Fibroblast of villous mesenchyme (primary cell): ENCODE results near the gene ST6GALNAC1. TPM values are rescaled to one million over a fixed set of nuclear protein-coding genes. Genes with fewer than 3 reads are reported as not detected.
A peak's percentile ranks its signal among the peaks of the same experiment; 100 is the strongest.

ENCODE experiments used
- DNase-seq: peaks from one replicate; pipeline ENCODE4 v3.0.0-alpha.2; 2010; ENCODE audit warnings: low read depth
- H3K4me3 ChIP-seq: 2 replicates; pipeline ENCODE4 v1.5.1; 2011; ENCODE audit warnings: low read depth, mild to moderate bottlenecking, low read length
- total RNA-seq: library from RNA; depleted of rRNA; stranded (reverse); fragments of >200 nt; gene quantifications from 2 replicates; pipeline ENCODE4 v1.2.3, GENCODE V29; 2012
- TF ChIP-seq, protein P1 (sequence below): IDR thresholded peaks from 2 replicates; pipeline ENCODE4 v1.5.1; 2012; ENCODE audit warnings: low read depth, mild to moderate bottlenecking, low read length; ENCODE audit not compliant: insufficient read depth

The ST6GALNAC1 gene
- total RNA-seq, 1 donor, result not detected

DNA sequence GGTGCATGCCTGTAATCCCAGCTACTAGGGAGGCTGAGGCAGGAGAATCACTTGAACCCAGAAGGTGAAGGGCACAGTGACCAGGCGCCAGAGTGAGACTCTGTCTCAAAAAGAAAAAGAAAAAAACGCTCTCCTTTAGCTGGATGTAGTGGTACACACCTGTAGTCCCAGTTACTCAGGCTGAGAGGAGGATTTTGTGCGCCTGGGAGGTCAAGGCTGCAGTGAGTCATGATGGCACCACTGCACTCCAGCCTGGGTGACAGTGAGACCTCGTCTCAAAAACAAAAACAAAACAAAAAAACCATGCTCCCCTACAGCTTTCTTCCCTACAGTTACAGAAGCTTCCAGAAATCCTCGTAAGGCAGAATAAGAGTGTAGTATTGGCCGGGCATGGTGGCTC, 33.1 kb upstream of the ST6GALNAC1 start:
- no peak for DNase-seq
- TF ChIP-seq, protein P1, sequence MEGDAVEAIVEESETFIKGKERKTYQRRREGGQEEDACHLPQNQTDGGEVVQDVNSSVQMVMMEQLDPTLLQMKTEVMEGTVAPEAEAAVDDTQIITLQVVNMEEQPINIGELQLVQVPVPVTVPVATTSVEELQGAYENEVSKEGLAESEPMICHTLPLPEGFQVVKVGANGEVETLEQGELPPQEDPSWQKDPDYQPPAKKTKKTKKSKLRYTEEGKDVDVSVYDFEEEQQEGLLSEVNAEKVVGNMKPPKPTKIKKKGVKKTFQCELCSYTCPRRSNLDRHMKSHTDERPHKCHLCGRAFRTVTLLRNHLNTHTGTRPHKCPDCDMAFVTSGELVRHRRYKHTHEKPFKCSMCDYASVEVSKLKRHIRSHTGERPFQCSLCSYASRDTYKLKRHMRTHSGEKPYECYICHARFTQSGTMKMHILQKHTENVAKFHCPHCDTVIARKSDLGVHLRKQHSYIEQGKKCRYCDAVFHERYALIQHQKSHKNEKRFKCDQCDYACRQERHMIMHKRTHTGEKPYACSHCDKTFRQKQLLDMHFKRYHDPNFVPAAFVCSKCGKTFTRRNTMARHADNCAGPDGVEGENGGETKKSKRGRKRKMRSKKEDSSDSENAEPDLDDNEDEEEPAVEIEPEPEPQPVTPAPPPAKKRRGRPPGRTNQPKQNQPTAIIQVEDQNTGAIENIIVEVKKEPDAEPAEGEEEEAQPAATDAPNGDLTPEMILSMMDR, result no peak
- H3K4me3 ChIP-seq, result no peak overlapping the region

- TF ChIP-seq, protein P1, result no peak
- H3K4me3 ChIP-seq, result no peak overlapping the region
- no peak for DNase-seq
These were observed 32.1 kb upstream of the ST6GALNAC1 start for GRCh38 chr17:76675648-76676047.

DNA sequence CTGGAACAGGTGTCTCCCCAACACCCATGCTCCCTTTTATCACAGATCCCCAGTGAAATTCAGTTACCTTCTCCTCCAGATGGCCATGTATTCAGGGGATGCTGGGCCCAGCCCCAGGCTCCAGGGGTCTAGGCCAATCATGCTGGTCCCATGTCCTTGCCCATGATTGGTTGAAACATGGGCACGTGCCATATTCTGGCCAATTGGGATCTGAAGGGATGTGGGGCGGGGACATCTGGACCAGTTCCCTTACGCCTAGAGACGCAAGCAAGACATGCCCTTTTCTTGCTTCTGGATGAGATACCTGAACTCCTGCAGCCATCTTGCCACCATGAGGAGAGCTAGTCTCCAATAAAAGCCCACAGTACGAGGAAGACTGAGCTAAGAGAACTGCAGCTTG, 31.0 kb upstream of the ST6GALNAC1 start:
- DNase-seq, result no peak
- TF ChIP-seq, protein P1, result no peak
- no peak overlapping the region for H3K4me3 ChIP-seq

DNA sequence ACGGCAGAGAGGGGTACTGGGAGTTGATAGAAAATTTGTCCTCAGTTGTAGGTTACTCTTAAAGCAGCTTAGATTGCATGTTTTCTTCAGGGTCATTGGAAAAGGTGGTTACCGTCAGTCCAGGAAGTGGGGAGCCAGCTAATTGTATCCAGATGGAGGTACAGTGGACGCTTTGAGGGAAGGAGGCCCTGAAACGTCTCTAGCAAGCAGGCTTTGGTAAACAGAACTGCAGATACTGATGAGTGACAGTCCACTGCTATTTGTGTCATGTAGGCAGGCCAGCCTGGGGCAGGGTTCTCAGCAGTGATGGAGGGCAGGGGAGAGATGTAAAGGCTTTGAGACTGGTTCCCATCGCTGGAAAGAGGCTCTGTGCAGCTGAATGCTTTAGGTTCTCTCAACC, 30.2 kb upstream of the ST6GALNAC1 start:
- DNase-seq, result peak; percentile 53
- TF ChIP-seq, protein P1, result no peak
- no peak overlapping the region for H3K4me3 ChIP-seq

DNA sequence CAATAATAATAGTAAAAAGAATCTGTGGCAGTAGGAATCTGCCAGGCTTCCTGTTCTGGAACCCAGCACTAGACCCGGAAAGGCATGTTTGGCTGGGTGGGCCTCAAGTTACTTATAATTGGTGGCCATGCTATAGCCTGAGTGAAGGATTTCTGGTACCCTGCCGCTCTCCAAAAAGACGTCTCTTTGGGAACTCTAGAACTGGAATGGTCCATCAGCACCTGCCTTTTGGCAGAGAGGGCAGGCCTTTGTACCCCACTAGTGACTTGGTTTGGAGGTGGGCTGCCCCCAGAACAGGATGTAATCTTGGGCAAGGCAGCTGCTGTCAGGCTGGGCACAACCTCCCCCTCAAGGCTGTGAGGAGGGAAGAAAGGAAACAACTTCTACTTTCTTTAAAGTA, 29.3 kb upstream of the ST6GALNAC1 start:
- TF ChIP-seq, protein P1, result no peak
- DNase-seq, result no peak

GRCh38 chr17:76672270-76672851, 28.8 kb upstream of the ST6GALNAC1 start:
- peak overlapping the region; percentile 78 for H3K4me3 ChIP-seq
- no peak for DNase-seq
- TF ChIP-seq, protein P1, result no peak

More for the DNA sequence above, 29.3 kb upstream of the ST6GALNAC1 start:
- H3K4me3 ChIP-seq, result no peak overlapping the region

- no peak for DNase-seq
- TF ChIP-seq, protein P1, result no peak
- H3K4me3 ChIP-seq, result peak overlapping the region; percentile 78
These were observed 28.3 kb upstream of the ST6GALNAC1 start for GRCh38 chr17:76671912-76672262.
